Measurements from ENCODE around the gene SIK3. TPM values are rescaled to one million over a fixed set of nuclear protein-coding genes. Genes with fewer than 3 reads are reported as not detected.

Gene SIK3
- total RNA-seq (2021) (26.4 to 34.4 TPM (median 29.6 TPM) in 3 replicates), Bru-seq, nascent RNA (percentile 78 among the genes with signal in this experiment)
- long read RNA-seq, experiment 1, full-length matches to known transcripts: 58 of 157 reads
- long read RNA-seq, experiment 1, partial matches to known transcripts: 35 of 157 reads
- long read RNA-seq, experiment 1, other reads (novel, unspliced or antisense): 64 of 157 reads
- long read RNA-seq, experiment 2, partial matches to known transcripts: 7 of 32 reads
- long read RNA-seq, experiment 2, other reads (novel, unspliced or antisense): 23 of 32 reads
- long read RNA-seq, experiment 3, partial matches to known transcripts: 0 of 1 reads
- long read RNA-seq, experiment 3, other reads (novel, unspliced or antisense): 1 of 1 reads

- peak within 1 kb of the TSS; percentile 92 for H3K4me3 Mint-ChIP-seq
- H3K9me3 Mint-ChIP-seq: no peaks in the 10 kb centered on the region
- ATAC-seq (peak; percentile 65), DNase-seq (ENCODE audit: low spot score) (peak; percentile 90)
- peaks cover 40% of the 10 kb centered on the region for H3K4me1 Mint-ChIP-seq
- peak within 1 kb of the TSS; percentile 95 for H3K27ac Mint-ChIP-seq
- no peaks in the 10 kb centered on the region for H3K36me3 Mint-ChIP-seq
- no peaks in the 10 kb centered on the region for H3K27me3 Mint-ChIP-seq (ENCODE audit: low read depth)
- ChIA-PET POLR2A (interaction anchor here (0.6 to 1.0 kb wide), 3 partner anchors 45 to 307 kb away, joined by 3 to 7 read pairs (median 3); partner anchors contain the start of genes APOA5 and PAFAH1B2), CTCF (interaction anchor here (0.5 to 2.1 kb wide), 13 partner anchors 15 to 310 kb away, joined by 3 to 11 read pairs (median 5); partner anchors contain the start of genes APOA5, PAFAH1B2 and ZPR1)
- TF ChIP-seq ESRRA (CRISPR knock-in tag; IDR thresholded peaks at IDR 0.05; ENCODE audit: borderline replicate concordance) (peak; percentile 79; the same call in 1 of the 2 replicates), TCF7 (CRISPR knock-in tag; IDR thresholded peaks at IDR 0.05; ENCODE audit: low read depth) (no peak), SOX15 (CRISPR knock-in tag; IDR thresholded peaks at IDR 0.05) (no peak), TEAD1 (CRISPR knock-in tag; IDR thresholded peaks at IDR 0.05) (no peak), NFE2L1 (CRISPR knock-in tag; IDR thresholded peaks at IDR 0.05) (no peak), ATF3 (CRISPR knock-in tag; conservative IDR thresholded peaks at IDR 0.05) (no peak), PRRX2 (CRISPR knock-in tag; IDR thresholded peaks at IDR 0.05) (no peak), NFYB (CRISPR knock-in tag; conservative IDR thresholded peaks at IDR 0.05; ENCODE audit: low read depth) (no peak), ZNF416 (CRISPR knock-in tag; IDR thresholded peaks at IDR 0.05) (no peak), JAZF1 (CRISPR knock-in tag; IDR thresholded peaks at IDR 0.05) (no peak), FOXJ3 (CRISPR knock-in tag; IDR thresholded peaks at IDR 0.05; ENCODE audit: borderline replicate concordance) (no peak), MYBL2 (CRISPR knock-in tag; IDR thresholded peaks at IDR 0.05) (no peak), E2F1 (CRISPR knock-in tag; IDR thresholded peaks at IDR 0.05) (no peak), USF2 (CRISPR knock-in tag; IDR thresholded peaks at IDR 0.05) (peak; percentile 96), GABPB1 (CRISPR knock-in tag; IDR thresholded peaks at IDR 0.05) (no peak), E2F5 (CRISPR knock-in tag; IDR thresholded peaks at IDR 0.05) (0 out of 2 replicates have a peak, but pooled peaks have one; percentile 60), HMGA2 (CRISPR knock-in tag; IDR thresholded peaks at IDR 0.05) (no peak), USF1 (CRISPR knock-in tag; IDR thresholded peaks at IDR 0.05) (peak; percentile 97), SMAD4 (CRISPR knock-in tag; IDR thresholded peaks at IDR 0.05) (no peak), ZNF396 (CRISPR knock-in tag; IDR thresholded peaks at IDR 0.05; ENCODE audit: borderline replicate concordance) (no peak), ZNF317 (CRISPR knock-in tag; IDR thresholded peaks at IDR 0.05; ENCODE audit: borderline replicate concordance, low read depth) (no peak), ZNF219 (CRISPR knock-in tag; IDR thresholded peaks at IDR 0.05; ENCODE audit: borderline replicate concordance) (no peak), ZNF232 (CRISPR knock-in tag; IDR thresholded peaks at IDR 0.05) (no peak), IRF2 (CRISPR knock-in tag; IDR thresholded peaks at IDR 0.05; ENCODE audit: borderline replicate concordance, low read depth) (no peak), ZNF263 (CRISPR knock-in tag; IDR thresholded peaks at IDR 0.05; ENCODE audit: low read depth) (no peak), TP53 (CRISPR knock-in tag; IDR thresholded peaks at IDR 0.05) (no peak), NR3C1 (CRISPR knock-in tag; conservative IDR thresholded peaks at IDR 0.05; ENCODE audit: low read depth) (no peak), FOXP1 (CRISPR knock-in tag; IDR thresholded peaks at IDR 0.05; ENCODE audit: borderline replicate concordance) (no peak), ZSCAN18 (CRISPR knock-in tag; IDR thresholded peaks at IDR 0.05) (no peak), ZNF671 (CRISPR knock-in tag; IDR thresholded peaks at IDR 0.05) (no peak), PREB (CRISPR knock-in tag; IDR thresholded peaks at IDR 0.05; ENCODE audit: borderline replicate concordance) (no peak)
These were observed at the start of gene SIK3 for GRCh38 chr11:117098269-117099232. Gene SIK3 (minus strand): TSS chr11:117098428. CDS start chr11:117098415, 13 bp downstream.

All from WTC11 (cell line).